ENCODE results near the gene CLASP1.
A peak's percentile ranks its signal among the peaks of the same experiment; 100 is the strongest.

The CLASP1 gene

DNA sequence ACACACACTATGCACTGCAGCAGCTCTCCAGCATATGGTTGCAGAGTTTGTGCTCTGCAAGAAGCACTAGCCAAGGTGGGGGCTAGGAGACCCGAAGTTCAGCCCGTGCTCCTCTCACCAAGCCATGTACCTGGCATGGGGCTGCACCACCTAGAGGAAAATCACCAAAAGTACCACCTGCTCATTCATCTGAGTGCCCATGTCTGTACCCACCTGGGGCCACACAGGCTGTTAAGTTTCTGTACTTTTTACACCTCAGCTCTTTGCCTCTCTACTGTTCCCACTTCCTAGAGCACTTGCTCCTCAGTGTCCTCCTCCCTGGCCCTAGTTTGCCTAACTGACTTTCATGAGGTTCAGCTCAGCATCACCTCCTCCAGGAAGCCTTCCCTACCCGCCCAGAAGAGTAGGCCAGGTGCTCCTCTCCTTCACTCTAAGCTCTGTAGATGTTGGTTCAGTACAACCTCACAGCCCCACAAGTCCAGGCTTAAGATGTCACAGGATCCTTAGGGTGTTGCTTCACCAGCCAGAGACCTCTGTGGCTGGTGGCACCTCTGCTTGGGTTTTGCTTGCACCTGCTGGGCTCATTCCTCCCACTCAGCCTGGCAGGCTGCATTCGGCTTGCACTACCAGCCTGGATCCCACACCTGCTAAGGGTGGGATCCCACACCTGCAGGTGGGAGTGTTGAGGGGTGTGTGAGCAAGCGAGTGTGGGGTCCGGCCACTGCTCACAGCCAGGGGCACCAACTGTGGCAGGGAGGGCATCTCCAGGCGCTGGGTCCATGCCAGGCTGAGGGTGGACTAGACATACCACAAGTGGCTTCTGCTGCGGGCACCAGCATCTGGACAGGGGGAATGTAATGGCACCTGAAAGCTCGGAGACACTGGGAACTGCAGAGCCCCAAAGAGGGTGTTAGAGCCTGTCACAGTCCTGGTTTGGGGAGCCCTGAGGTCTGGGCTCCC, 354.1 kb downstream of the CLASP1 start:
- Mint-ChIP-seq H3K36me3 (no peaks in the 10 kb centered on the region), H3K27ac (no peak overlapping the region), H3K4me3 (no peak overlapping the region), H3K9me3 (no peaks in the 10 kb centered on the region), H3K4me1 (peaks cover 8% of the 10 kb centered on the region)
- peak; percentile 12 for ATAC-seq
- DNase-seq (ENCODE audit: low spot score in 2 of 2): no peak

- H3K4me1 Mint-ChIP-seq: peaks cover 8% of the 10 kb centered on the region
- H3K4me3 Mint-ChIP-seq: no peak overlapping the region
- no peak overlapping the region for H3K27ac Mint-ChIP-seq
- H3K9me3 Mint-ChIP-seq: no peaks in the 10 kb centered on the region
- no peak for ATAC-seq
- DNase-seq (ENCODE audit: low spot score in 2 of 2): no peak
- no peaks in the 10 kb centered on the region for H3K36me3 Mint-ChIP-seq
These were observed 355.6 kb downstream of the CLASP1 start for GRCh38 chr2:121293450-121294325.

- no peaks in the 10 kb centered on the region for H3K36me3 Mint-ChIP-seq
- ATAC-seq: no peak
- no peak for DNase-seq (ENCODE audit: low spot score in 2 of 2)
These were observed 358.0 kb downstream of the CLASP1 start for GRCh38 chr2:121291251-121291580.

GRCh38 chr2:121289271-121289670, 360.0 kb downstream of the CLASP1 start:
- no peak overlapping the region for H3K4me3 Mint-ChIP-seq
- H3K4me1 Mint-ChIP-seq: peaks cover 9% of the 10 kb centered on the region
- H3K9me3 Mint-ChIP-seq: no peaks in the 10 kb centered on the region
- H3K36me3 Mint-ChIP-seq: no peaks in the 10 kb centered on the region
- no peak for DNase-seq (ENCODE audit: low spot score in 2 of 2)
- H3K27ac Mint-ChIP-seq: no peak overlapping the region
- no peak for ATAC-seq

More at GRCh38 chr2:121291251-121291580, 358.0 kb downstream of the CLASP1 start:
- peaks cover 8% of the 10 kb centered on the region for H3K4me1 Mint-ChIP-seq
- no peaks in the 10 kb centered on the region for H3K9me3 Mint-ChIP-seq
- no peak overlapping the region for H3K4me3 Mint-ChIP-seq
- H3K27ac Mint-ChIP-seq: no peak overlapping the region

DNA sequence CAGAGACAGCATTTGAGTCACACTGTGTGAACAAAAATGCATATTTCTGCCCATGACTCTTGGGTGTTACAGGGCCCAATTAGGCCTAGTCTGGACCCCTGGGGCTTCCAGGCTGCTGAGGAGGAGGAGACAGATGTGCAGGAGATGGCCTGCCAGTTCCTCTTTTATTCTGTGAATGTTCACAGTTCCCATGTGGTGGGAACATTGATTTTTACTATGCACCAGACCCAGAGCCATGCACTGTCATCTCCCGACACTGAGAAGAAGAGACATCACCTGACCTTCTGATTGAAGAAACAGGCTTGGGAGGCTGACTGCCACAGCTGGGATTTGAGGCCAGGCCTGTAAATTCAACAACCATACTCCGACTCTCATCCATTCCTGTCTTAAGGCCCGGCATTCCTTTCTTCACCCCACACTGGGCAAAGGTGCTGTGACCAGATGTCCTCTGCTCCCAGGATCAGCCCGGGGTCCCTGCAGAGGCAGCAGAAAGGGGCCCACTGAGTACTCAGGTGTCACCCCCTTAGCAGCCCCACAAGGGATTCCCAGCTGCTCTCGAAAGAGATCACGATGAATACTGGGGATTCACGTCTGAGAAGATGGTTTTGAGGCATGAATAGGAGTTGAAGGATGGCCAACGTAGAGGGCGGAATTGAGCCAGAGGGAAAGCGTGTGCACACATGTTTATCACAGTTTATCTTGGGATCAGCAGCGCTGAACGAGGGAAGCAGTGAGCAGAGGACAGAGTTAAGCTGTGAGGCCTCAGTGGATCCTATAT, 360.6 kb downstream of the CLASP1 start:
- Mint-ChIP-seq H3K27ac (no peak overlapping the region), H3K4me1 (peaks cover 7% of the 10 kb centered on the region), H3K4me3 (no peak overlapping the region)

GRCh38 chr2:121287956-121288355, 361.3 kb downstream of the CLASP1 start:
- Mint-ChIP-seq H3K4me1 (peaks cover 5% of the 10 kb centered on the region), H3K36me3 (no peaks in the 10 kb centered on the region), H3K4me3 (no peak overlapping the region), H3K9me3 (no peaks in the 10 kb centered on the region), H3K27ac (no peak overlapping the region)
- ATAC-seq: no peak
- DNase-seq (ENCODE audit: low spot score in 2 of 2): no peak

More for the DNA sequence above, 360.6 kb downstream of the CLASP1 start:
- DNase-seq (ENCODE audit: low spot score in 2 of 2) (no peak), ATAC-seq (no peak)
- no peaks in the 10 kb centered on the region for H3K36me3 Mint-ChIP-seq
- H3K9me3 Mint-ChIP-seq: no peaks in the 10 kb centered on the region

Data from stimulated activated effector memory CD8-positive, alpha-beta T cell treated with anti-CD3 and anti-CD28 coated beads, Interleukin-12 subunit alpha, Interleukin-12 subunit beta, amount 100 ng/mL, for 72 hours (primary cell).